Stimulated activated CD4-positive, alpha-beta T cell treated with anti-CD3 and anti-CD28 coated beads, Interleukin-15, amount 100 ng/mL, for 48 hours (primary cell): Measurements from ENCODE around the gene ARID3C.

Experiments used
- DNase-seq, 2 donors: peaks; one replicate each; pipeline ENCODE4 v3.0.0-alpha.2; 2020; ENCODE audit warnings: low read depth in 2 of 2

Gene ARID3C

GRCh38 chr9:34577400-34578240, 51.2 kb downstream of the ARID3C start:
- DNase-seq, result no peak

DNA sequence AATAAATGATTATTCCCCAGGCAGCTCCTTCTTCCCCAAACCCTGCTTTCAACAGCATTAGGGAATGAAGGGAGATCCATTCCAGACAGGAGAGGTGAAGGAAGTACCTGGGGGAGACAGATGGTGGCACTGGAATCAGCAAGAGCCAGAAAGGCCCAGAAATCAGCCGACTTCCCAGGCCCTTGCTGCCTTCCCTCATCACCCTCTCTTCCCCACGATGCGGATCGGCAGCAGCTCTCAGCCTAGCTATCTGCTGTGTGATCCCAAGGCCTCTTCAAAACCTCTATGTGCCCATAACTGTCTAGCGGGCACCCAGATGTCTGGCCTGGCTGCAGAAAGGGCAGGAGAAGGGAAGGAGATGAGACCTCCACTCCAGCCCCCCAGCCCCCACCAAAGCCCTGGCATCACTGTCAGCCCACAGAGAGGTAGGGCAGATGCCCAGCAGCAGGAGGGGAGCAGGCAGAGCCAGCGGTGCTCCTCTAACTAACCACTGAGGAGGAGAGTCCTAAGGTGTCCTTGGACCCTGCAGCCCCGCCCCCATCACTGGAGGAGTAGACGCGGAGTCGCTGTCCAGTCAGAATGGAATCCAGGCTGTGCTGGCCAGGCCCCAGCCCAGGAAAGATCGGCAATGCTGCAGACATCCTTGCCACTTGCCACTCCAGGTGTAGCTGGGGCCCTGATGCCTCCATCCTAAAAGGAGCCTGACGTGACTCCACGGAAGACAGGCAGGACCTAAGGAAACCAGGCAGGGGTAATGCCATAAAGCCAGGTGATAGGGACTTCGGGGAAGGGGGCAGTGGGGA, 52.1 kb downstream of the ARID3C start:
- no peak for DNase-seq

GRCh38 chr9:34575862-34576596, 52.8 kb downstream of the ARID3C start:
- DNase-seq, result no peak

- no peak for DNase-seq
Measured at GRCh38 chr9:34575241-34575640, 53.6 kb downstream of the ARID3C start.

- no peak for DNase-seq
Measured at GRCh38 chr9:34574571-34574970, 54.3 kb downstream of the ARID3C start.

GRCh38 chr9:34573599-34574325, 55.1 kb downstream of the ARID3C start:
- DNase-seq, result no peak

DNA sequence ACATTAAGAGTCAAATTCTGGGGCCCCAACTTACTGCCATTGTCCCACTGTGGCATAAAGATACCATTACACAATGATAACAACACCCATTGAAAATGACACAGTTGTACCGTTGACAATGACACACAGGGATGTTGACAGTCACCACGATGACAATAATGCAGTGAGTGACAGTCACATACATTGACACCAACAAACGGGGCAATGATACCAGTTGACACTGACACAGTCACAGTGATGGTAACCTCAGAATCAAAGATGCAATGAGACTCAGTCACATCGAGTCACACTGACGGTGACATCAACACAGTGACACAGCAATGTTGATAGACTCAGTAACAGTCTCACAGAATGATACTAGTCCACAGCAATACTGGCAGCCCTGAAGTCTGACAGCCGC, 56.2 kb downstream of the ARID3C start:
- DNase-seq, result no peak

DNA sequence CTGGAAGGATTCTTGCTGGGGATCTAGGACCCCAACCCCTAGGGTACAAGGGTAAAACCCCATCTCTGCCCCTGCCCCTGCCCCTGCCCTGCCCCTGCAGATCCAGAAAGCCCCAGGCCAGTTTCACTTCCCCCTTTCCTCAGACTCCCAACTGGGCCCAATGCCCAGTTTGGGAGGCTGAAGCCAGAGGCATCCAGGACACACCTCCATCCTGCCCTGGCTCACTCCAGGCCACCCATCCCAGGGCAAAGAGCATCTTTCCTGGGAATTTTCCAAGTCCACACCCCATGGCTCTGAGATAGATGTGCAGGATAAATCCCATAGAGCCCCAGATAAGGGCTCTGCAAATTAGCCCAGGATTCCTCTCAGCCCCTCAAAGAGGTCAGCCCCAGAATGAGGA, 56.8 kb downstream of the ARID3C start:
- DNase-seq, result no peak

DNA sequence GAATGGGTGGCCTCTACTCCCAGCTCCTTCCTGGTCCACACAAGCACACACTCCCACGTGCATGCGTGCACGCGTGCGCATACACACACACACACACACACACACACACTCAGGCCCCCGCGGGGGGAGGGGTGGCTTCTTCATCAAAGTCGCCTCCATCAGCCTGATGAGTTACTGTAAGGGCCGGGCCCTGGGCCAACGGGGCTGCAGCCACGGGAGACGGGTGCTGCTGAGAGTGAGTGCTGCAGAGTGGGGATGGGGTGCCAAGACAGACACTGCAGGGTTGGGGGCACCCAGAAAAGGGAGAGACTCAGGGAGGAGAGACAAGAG, 57.4 kb downstream of the ARID3C start:
- DNase-seq, result no peak
